ENCODE results near the gene SCRG1. TPM values are rescaled to one million over a fixed set of nuclear protein-coding genes. Genes with fewer than 3 reads are reported as not detected.

SCRG1 gene
- total and polyA plus RNA-seq, 5 donors from 2014 or later: 0.05 to 0.17 TPM; not detected in 3

DNA sequence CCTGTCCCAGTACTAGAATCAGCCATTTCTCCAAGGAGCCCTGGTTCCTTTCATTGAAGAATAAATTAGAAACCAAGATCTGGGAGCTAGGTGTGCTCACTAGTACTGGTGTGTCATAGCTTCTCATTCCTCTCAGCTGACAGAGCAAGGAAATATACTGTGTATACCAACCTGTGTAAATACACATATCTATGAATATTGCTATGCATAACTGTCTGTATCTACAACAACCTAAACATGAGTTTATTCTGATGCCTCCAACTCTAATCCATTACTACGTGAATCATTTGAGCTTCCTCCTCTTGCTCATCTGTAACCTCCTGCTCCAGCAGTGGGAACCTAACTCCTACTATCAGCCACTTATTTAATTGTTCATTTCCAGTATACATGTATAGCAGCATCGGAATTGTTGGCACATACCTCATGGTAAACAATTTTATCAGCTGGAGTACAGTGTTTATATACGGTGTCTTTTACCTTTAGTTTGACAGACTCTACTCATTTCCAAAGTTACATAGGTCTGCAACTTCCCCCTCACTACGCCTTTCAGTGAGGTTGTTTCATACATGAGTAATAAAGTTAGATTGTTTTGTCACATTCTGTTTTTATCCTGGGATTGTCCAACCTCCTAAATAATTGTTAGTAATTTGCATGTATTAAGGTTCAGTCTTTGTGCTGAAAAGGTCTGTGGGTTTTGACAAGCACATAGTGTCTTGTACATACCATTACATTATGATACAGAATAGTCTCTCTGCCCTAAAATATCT is 7.1 kb upstream of the SCRG1 start:
- Histone ChIP-seq H3K9me3 (ENCODE audit: control insufficient read depth in 2 of 2, low read length in 2 of 2) (no peaks in the 10 kb centered on the region), H3K36me3 (ENCODE audit: control insufficient read depth, insufficient read depth, low read length) (no peaks in the 10 kb centered on the region), H3K4me3 (ENCODE audit: low read depth, low read length) (no peak overlapping the region), H3K27me3 (ENCODE audit: control insufficient read depth, insufficient read depth, low read length) (no peaks in the 10 kb centered on the region), H3K4me1 (ENCODE audit: control insufficient read depth, insufficient read depth, low read length, poor library complexity, severe bottlenecking) (no peaks in the 10 kb centered on the region), H3K27ac (ENCODE audit: insufficient read depth, low read length, poor library complexity, severe bottlenecking) (no peak overlapping the region)
- no peak overlapping the region for H3K4me3 Mint-ChIP-seq
- peaks cover 0 to 10% (median 0%) of the 10 kb centered on the region in 4 donors for H3K4me1 Mint-ChIP-seq
- H3K36me3 Mint-ChIP-seq: peaks cover 4% of the 10 kb centered on the region
- no peaks in the 10 kb centered on the region for H3K9me3 Mint-ChIP-seq
- H3K27ac Mint-ChIP-seq: no peak overlapping the region
- ATAC-seq (ENCODE audit: low read depth in 2 of 2) (no peak), DNase-seq (no peak)
- peaks cover 4% of the 10 kb centered on the region for H3K27me3 Mint-ChIP-seq

DNA sequence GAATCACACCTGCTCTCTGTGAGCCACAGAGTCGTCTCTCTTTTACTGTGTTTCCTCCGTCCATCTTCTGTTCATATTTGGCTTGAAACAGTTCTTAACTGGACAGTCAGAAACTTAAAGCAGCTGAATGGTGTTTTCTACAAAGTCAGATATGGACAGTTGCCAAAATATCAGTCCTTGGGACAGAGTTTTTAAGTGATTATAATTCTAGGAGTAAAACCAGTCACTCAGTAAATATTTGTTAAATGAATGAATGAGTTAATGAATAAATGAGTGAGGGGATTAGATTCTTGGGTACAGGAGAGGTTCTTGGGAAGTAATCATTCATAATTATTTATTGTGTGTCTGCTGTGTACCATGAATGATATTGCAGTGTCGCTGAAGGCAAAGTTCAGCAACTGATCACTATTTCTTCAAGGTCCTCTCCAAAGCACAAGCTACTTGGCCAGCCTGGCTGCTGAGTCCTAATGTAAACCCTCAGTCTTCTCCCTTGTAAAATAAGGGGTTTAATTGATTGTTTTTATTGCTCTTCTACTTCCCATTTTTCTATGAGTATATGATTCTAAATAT is 5.5 kb upstream of the SCRG1 start:
- Histone ChIP-seq H3K27me3 (ENCODE audit: control insufficient read depth, insufficient read depth, low read length) (no peaks in the 10 kb centered on the region), H3K27ac (ENCODE audit: insufficient read depth, low read length, poor library complexity, severe bottlenecking) (no peak overlapping the region), H3K9me3 (ENCODE audit: control insufficient read depth in 2 of 2, low read length in 2 of 2) (no peaks in the 10 kb centered on the region), H3K4me1 (ENCODE audit: control insufficient read depth, insufficient read depth, low read length, poor library complexity, severe bottlenecking) (no peaks in the 10 kb centered on the region), H3K36me3 (ENCODE audit: control insufficient read depth, insufficient read depth, low read length) (no peaks in the 10 kb centered on the region), H3K4me3 (ENCODE audit: low read depth, low read length) (no peak overlapping the region)
- peaks cover 0 to 10% (median 0%) of the 10 kb centered on the region in 4 donors for H3K4me1 Mint-ChIP-seq
- no peak overlapping the region for H3K4me3 Mint-ChIP-seq
- H3K27me3 Mint-ChIP-seq: peaks cover 4% of the 10 kb centered on the region
- no peaks in the 10 kb centered on the region for H3K9me3 Mint-ChIP-seq
- no peak for ATAC-seq (ENCODE audit: low read depth in 2 of 2)
- H3K27ac Mint-ChIP-seq: no peak overlapping the region
- no peak for DNase-seq
- H3K36me3 Mint-ChIP-seq: peaks cover 4% of the 10 kb centered on the region

DNA sequence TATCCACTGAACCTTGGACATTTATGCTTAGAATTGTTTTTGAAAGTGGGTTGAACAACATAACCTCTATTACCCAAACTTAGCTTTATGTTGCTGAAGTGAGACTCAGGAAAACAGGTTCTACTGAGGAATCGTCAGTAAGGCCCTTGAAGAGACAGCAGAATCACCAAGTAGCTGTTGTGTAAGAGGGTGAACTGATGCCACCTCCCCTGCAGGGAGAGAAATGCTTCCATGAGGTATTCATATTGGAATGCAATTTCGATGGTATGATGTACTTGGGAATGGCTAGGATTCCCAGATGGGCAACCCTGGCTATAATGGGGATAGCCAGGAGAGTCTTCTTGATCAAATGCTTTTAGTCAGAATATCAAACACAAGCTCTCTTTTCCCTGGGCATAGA is 4.1 kb upstream of the SCRG1 start:
- no peak for DNase-seq
- Histone ChIP-seq H3K9me3 (ENCODE audit: control insufficient read depth in 2 of 2, low read length in 2 of 2) (no peaks in the 10 kb centered on the region), H3K36me3 (ENCODE audit: control insufficient read depth, insufficient read depth, low read length) (no peaks in the 10 kb centered on the region), H3K4me1 (ENCODE audit: control insufficient read depth, insufficient read depth, low read length, poor library complexity, severe bottlenecking) (no peaks in the 10 kb centered on the region), H3K27ac (ENCODE audit: insufficient read depth, low read length, poor library complexity, severe bottlenecking) (no peak overlapping the region), H3K27me3 (ENCODE audit: control insufficient read depth, insufficient read depth, low read length) (no peaks in the 10 kb centered on the region), H3K4me3 (ENCODE audit: low read depth, low read length) (no peak overlapping the region)
- H3K36me3 Mint-ChIP-seq: peaks cover 4% of the 10 kb centered on the region
- H3K4me3 Mint-ChIP-seq: no peak overlapping the region
- no peak overlapping the region for H3K27ac Mint-ChIP-seq
- H3K4me1 Mint-ChIP-seq: peaks cover 0 to 10% (median 0%) of the 10 kb centered on the region in 4 donors
- ATAC-seq (ENCODE audit: low read depth in 2 of 2): no peak
- peaks cover 6% of the 10 kb centered on the region for H3K27me3 Mint-ChIP-seq
- no peaks in the 10 kb centered on the region for H3K9me3 Mint-ChIP-seq

DNA sequence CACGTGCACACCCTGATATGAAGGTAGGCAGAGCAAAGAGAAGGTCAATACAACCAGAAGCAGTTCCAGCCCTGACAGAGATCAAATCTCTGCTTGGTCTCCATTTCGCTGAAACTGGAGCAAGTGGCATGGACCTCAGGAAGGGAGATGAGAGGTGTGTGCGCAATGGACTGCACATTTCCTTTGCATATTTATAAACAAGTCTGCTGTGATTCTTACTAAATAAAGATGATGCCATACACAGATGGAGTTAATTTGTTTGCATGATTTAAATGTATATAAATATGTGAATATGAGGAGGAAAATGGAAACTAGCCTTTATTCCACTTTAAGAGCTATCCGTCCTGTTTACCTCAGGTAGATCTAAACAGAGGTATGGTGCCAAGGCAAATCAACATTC is 2.1 kb upstream of the SCRG1 start:
- no peaks in the 10 kb centered on the region for H3K36me3 ChIP-seq (ENCODE audit: control insufficient read depth, insufficient read depth, low read length)
- no peaks in the 10 kb centered on the region for H3K4me1 ChIP-seq (ENCODE audit: control insufficient read depth, insufficient read depth, low read length, poor library complexity, severe bottlenecking)
- peaks cover 0 to 10% (median 0%) of the 10 kb centered on the region in 4 donors for H3K4me1 Mint-ChIP-seq

DNA sequence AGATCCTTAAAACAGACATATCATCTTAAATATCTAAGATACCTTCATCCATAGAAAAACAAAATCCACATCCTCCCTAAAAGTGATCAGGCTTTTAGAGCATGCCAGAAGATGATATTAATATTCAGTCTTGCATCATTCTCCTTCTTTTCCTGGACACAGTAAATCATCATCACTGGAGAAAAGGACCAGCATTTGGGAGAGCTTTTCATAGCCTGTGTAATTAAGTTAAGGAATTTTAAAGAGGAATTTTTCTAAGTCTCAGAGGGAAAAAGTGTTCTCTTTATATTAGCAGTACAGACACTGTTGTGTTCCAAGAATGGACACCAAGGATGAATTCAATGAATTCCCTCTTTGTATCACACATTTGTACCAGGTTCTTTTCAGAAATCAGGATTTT is 696 bp downstream of the SCRG1 start:
- Histone ChIP-seq H3K27me3 (ENCODE audit: control insufficient read depth, insufficient read depth, low read length) (no peaks in the 10 kb centered on the region), H3K36me3 (ENCODE audit: control insufficient read depth, insufficient read depth, low read length) (no peaks in the 10 kb centered on the region), H3K4me3 (ENCODE audit: low read depth, low read length) (no peak overlapping the region), H3K9me3 (ENCODE audit: control insufficient read depth in 2 of 2, low read length in 2 of 2) (no peaks in the 10 kb centered on the region), H3K4me1 (ENCODE audit: control insufficient read depth, insufficient read depth, low read length, poor library complexity, severe bottlenecking) (no peaks in the 10 kb centered on the region), H3K27ac (ENCODE audit: insufficient read depth, low read length, poor library complexity, severe bottlenecking) (no peak overlapping the region)
- Mint-ChIP-seq H3K27me3 (peaks cover 4% of the 10 kb centered on the region), H3K9me3 (no peaks in the 10 kb centered on the region), H3K4me3 (no peak overlapping the region), H3K27ac (no peak overlapping the region), H3K36me3 (peaks cover 6% of the 10 kb centered on the region), H3K4me1 (no peaks in the 10 kb centered on the region)
- ATAC-seq (ENCODE audit: low read depth in 2 of 2): no peak
- DNase-seq: no peak

More for the DNA sequence above, 2.1 kb upstream of the SCRG1 start:
- Mint-ChIP-seq H3K4me3 (no peak overlapping the region), H3K36me3 (peaks cover 6% of the 10 kb centered on the region), H3K27me3 (peaks cover 8% of the 10 kb centered on the region), H3K9me3 (no peaks in the 10 kb centered on the region), H3K27ac (no peak overlapping the region)
- Histone ChIP-seq H3K27me3 (ENCODE audit: control insufficient read depth, insufficient read depth, low read length) (no peaks in the 10 kb centered on the region), H3K9me3 (ENCODE audit: control insufficient read depth in 2 of 2, low read length in 2 of 2) (no peaks in the 10 kb centered on the region), H3K4me3 (ENCODE audit: low read depth, low read length) (no peak overlapping the region), H3K27ac (ENCODE audit: insufficient read depth, low read length, poor library complexity, severe bottlenecking) (no peak overlapping the region)
- DNase-seq (no peak), ATAC-seq (ENCODE audit: low read depth in 2 of 2) (no peak)

DNA sequence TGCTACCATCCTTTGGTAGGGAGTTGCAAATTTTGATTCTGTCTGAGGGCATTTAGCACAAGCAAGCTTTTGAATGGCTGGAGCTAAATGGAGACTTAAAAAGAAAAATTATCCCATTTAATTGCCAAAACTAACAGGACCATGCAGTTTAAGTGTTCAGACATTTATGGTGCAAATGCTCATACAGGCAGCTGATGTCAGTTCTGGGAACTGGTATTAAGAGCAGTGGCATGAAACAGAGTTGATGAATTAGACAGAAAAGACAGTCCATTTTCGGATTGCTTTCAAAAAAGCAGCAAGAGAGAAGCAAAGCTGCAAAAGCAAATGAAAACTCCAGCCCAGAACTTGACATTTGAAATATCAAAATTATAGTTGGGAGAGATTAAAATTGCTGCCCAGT is 1.3 kb downstream of the SCRG1 start:
- Histone ChIP-seq H3K9me3 (ENCODE audit: control insufficient read depth in 2 of 2, low read length in 2 of 2) (no peaks in the 10 kb centered on the region), H3K27me3 (ENCODE audit: control insufficient read depth, insufficient read depth, low read length) (no peaks in the 10 kb centered on the region), H3K27ac (ENCODE audit: insufficient read depth, low read length, poor library complexity, severe bottlenecking) (no peak overlapping the region), H3K4me1 (ENCODE audit: control insufficient read depth, insufficient read depth, low read length, poor library complexity, severe bottlenecking) (no peaks in the 10 kb centered on the region), H3K4me3 (ENCODE audit: low read depth, low read length) (no peak overlapping the region), H3K36me3 (ENCODE audit: control insufficient read depth, insufficient read depth, low read length) (no peaks in the 10 kb centered on the region)
- Mint-ChIP-seq H3K27ac (no peak overlapping the region), H3K9me3 (no peaks in the 10 kb centered on the region), H3K27me3 (peaks cover 4% of the 10 kb centered on the region), H3K4me3 (no peak overlapping the region), H3K4me1 (no peaks in the 10 kb centered on the region), H3K36me3 (peaks cover 6% of the 10 kb centered on the region)
- ATAC-seq (ENCODE audit: low read depth in 2 of 2) (no peak), DNase-seq (no peak)

DNA sequence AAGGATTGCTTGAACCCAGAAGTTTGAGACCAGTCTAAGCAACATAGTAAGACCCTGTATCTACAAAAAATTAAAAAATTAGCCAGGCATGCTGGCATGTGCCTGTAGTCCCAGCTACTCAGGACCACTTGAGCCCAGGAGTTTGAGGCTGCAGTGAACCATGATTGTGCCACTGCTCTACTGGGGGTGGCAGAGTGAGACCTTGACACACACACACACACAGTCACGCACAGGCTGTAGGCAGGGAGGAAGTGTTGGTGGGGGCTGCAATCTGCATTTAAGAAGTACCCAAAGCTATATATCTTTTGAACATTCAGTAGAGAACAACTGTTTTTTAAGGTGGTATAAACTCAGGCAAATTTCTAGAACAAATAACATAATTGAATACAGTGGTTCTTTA is 7.2 kb downstream of the SCRG1 start:
- H3K4me1 ChIP-seq (ENCODE audit: control insufficient read depth, insufficient read depth, low read length, poor library complexity, severe bottlenecking): no peaks in the 10 kb centered on the region
- H3K36me3 ChIP-seq (ENCODE audit: control insufficient read depth, insufficient read depth, low read length): no peaks in the 10 kb centered on the region
- Mint-ChIP-seq H3K4me3 (no peak overlapping the region), H3K4me1 (peaks cover 0 to 8% (median 0%) of the 10 kb centered on the region in 4 donors), H3K9me3 (no peaks in the 10 kb centered on the region), H3K27me3 (no peaks in the 10 kb centered on the region), H3K36me3 (peaks cover 6% of the 10 kb centered on the region), H3K27ac (no peak overlapping the region)
- no peak for DNase-seq
- H3K9me3 ChIP-seq (ENCODE audit: control insufficient read depth in 2 of 2, low read length in 2 of 2): no peaks in the 10 kb centered on the region
- no peaks in the 10 kb centered on the region for H3K27me3 ChIP-seq (ENCODE audit: control insufficient read depth, insufficient read depth, low read length)
- ATAC-seq (ENCODE audit: low read depth in 2 of 2): no peak
- H3K27ac ChIP-seq (ENCODE audit: insufficient read depth, low read length, poor library complexity, severe bottlenecking): no peak overlapping the region
- no peak overlapping the region for H3K4me3 ChIP-seq (ENCODE audit: low read depth, low read length)

DNA sequence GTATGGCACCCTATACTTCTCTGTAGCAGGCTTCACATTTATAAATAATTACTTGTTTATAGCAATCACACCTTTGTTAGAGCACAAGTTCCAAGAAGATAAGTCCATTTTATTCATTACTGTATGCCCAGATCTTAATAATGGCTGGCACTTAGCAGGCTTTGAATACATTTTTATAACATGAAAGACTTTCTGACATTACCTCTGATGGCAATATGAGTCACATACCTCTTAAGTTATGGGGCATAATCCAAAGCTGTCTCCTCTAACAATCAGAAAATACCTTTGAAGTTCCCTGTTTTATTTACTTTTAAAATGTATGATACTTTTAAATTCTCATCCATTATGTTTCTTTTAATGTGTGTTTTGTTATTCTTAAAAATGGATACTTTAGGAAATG is 12.2 kb downstream of the SCRG1 start:
- no peak overlapping the region for H3K27ac ChIP-seq (ENCODE audit: insufficient read depth, low read length, poor library complexity, severe bottlenecking)
- H3K36me3 ChIP-seq (ENCODE audit: control insufficient read depth, insufficient read depth, low read length): no peaks in the 10 kb centered on the region
- H3K4me1 ChIP-seq (ENCODE audit: control insufficient read depth, insufficient read depth, low read length, poor library complexity, severe bottlenecking): no peaks in the 10 kb centered on the region
- no peaks in the 10 kb centered on the region for H3K9me3 ChIP-seq (ENCODE audit: control insufficient read depth in 2 of 2, low read length in 2 of 2)
- no peak overlapping the region for H3K27ac Mint-ChIP-seq
- H3K9me3 Mint-ChIP-seq: no peaks in the 10 kb centered on the region
- no peaks in the 10 kb centered on the region for H3K27me3 ChIP-seq (ENCODE audit: control insufficient read depth, insufficient read depth, low read length)
- no peak overlapping the region for H3K4me3 ChIP-seq (ENCODE audit: low read depth, low read length)
- no peaks in the 10 kb centered on the region for H3K36me3 Mint-ChIP-seq
- DNase-seq (no peak), ATAC-seq (ENCODE audit: low read depth in 2 of 2) (no peak)
- no peak overlapping the region for H3K4me3 Mint-ChIP-seq
- peaks cover 9% of the 10 kb centered on the region for H3K27me3 Mint-ChIP-seq
- H3K4me1 Mint-ChIP-seq: peaks cover 0 to 15% (median 0%) of the 10 kb centered on the region in 4 donors

Measured in CD4-positive, CD25-positive, alpha-beta regulatory T cell (primary cell).